ACC112 (cell line): Measurements from ENCODE around the gene DNAH9.

Experiments used
- H2AFZ ChIP-seq: fragments of 200-600 bp; sonication (generic); one replicate; pipeline ENCODE4 v1.6.0; 2017; ENCODE audit warnings: antibody characterized with exemption, low read length; ENCODE audit not compliant: unreplicated experiment
- H3K27ac ChIP-seq: fragments of 200-600 bp; sonication (generic); 2 replicates; pipeline ENCODE4 v1.5.1; 2014; ENCODE audit warnings: low read depth, mild to moderate bottlenecking, antibody characterized with exemption, low read length, moderate library complexity
- H3K27me3 ChIP-seq: fragments of 200-600 bp; sonication (generic); 2 replicates; pipeline ENCODE4 v1.6.1; 2014; ENCODE audit warnings: mild to moderate bottlenecking, antibody characterized with exemption, low read length, moderate library complexity, mixed read lengths; ENCODE audit not compliant: insufficient read depth
- H3K36me3 ChIP-seq: fragments of 200-600 bp; sonication (generic); 2 replicates; pipeline ENCODE4 v1.6.1; 2016; ENCODE audit warnings: mild to moderate bottlenecking, antibody characterized with exemption, low read length, moderate library complexity, mixed read lengths; ENCODE audit not compliant: insufficient read depth
- H3K4me1 ChIP-seq: fragments of 200-600 bp; sonication (generic); one replicate; pipeline ENCODE4 v1.6.1; 2016; ENCODE audit warnings: low read length, mixed read lengths; ENCODE audit not compliant: insufficient read depth, unreplicated experiment, control insufficient read depth
- H3K4me3 ChIP-seq: fragments of 200-600 bp; sonication (generic); 2 replicates; pipeline ENCODE4 v1.5.1; 2014; ENCODE audit warnings: mild to moderate bottlenecking, low read depth, low read length
- H3K79me2 ChIP-seq: fragments of 200-600 bp; sonication (generic); one replicate; pipeline ENCODE4 v1.6.0; 2016; ENCODE audit warnings: low read length; ENCODE audit not compliant: control insufficient read depth, unreplicated experiment, insufficient read depth

The DNAH9 gene

DNA sequence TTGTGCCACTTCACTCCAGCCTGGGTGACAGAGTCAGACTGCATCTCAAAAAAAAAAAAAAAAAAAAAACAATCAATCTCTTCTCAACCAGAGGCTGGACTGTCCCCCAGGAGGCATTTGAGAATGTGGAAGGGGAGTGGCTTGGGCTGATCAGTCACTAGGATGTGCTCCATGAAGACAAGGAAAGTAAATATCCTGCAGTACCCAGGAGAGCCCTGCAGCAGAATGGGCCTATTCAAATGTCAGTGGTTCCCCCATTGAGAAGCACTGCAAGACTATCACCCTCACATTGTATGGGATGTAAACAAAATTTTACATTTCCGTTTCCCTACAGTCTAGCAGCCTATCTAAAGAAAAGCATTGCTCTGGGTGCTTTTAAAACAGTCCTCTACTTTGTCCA, 70.3 kb downstream of the DNAH9 start:
- Histone ChIP-seq H3K79me2 (no peaks in the 10 kb centered on the region), H3K4me1 (no peaks in the 10 kb centered on the region), H3K27ac (no peak overlapping the region), H2AFZ (no peak overlapping the region), H3K4me3 (no peak overlapping the region), H3K27me3 (no peaks in the 10 kb centered on the region), H3K36me3 (no peaks in the 10 kb centered on the region)

DNA sequence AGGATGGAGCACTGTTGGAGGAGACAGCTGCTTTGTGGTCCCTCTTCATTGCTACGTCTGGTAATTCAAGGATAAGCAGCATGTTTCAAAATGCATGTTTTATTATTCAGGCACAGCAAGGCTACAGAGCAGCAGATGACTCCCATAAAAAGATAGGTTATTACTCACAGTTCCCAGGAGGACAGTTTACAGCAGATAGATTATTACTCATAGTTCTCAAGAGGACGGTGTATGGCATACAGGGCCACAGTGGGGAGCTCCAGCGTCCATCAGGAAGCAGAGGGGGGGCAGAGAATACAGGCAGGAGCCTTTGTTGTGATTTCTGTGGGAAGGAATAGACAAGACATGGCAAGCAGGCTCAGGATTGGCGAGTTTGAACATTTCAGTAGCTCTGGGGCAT, 72.9 kb downstream of the DNAH9 start:
- Histone ChIP-seq H3K27ac (no peak overlapping the region), H3K27me3 (no peaks in the 10 kb centered on the region), H3K79me2 (no peaks in the 10 kb centered on the region), H3K4me1 (no peaks in the 10 kb centered on the region), H2AFZ (no peak overlapping the region), H3K36me3 (no peaks in the 10 kb centered on the region), H3K4me3 (no peak overlapping the region)

DNA sequence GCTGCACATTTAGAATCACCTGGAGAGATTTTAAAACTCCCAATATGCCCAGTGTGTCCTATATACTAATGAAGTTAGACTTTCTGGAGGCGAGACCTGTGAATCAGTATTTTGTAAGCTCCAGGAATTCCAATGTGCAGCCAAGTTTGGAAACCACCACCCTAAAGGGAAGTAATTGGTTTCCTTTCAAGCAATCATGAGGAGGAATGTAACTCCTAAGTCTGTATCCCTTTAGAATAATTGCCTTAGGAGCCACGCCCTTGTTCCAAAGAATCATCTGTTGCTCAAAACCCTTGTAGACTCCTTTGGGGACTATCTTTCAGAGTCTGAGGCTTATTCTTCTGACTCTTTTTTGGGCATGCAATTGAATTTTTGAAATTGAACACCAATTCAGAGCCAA, 84.4 kb downstream of the DNAH9 start:
- no peak overlapping the region for H2AFZ ChIP-seq
- no peaks in the 10 kb centered on the region for H3K27me3 ChIP-seq
- no peak overlapping the region for H3K4me3 ChIP-seq
- no peaks in the 10 kb centered on the region for H3K36me3 ChIP-seq
- H3K79me2 ChIP-seq = no peaks in the 10 kb centered on the region
- no peaks in the 10 kb centered on the region for H3K4me1 ChIP-seq
- no peak overlapping the region for H3K27ac ChIP-seq

DNA sequence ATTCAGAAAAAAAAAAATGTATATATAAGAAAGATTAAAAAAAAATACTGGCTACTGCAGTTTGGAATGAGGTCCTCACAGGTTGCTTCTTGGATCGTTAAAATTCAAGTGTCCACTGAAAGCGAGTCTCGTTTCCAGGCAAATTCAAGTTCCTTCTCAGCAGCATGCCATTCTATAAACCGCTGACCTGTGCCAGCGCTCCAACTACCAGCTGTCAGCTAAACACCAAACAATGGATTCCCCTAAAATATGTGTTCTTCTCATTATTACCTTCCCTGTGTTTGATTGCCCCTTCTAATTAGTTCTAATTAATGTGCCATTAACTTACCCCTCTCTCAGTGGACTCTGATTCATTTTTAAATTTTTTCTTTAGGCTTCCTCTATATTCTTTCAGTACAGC, 92.4 kb downstream of the DNAH9 start:
- Histone ChIP-seq H3K4me3 (no peak overlapping the region), H3K27ac (no peak overlapping the region), H3K4me1 (no peaks in the 10 kb centered on the region), H3K36me3 (no peaks in the 10 kb centered on the region), H2AFZ (no peak overlapping the region), H3K27me3 (no peaks in the 10 kb centered on the region), H3K79me2 (no peaks in the 10 kb centered on the region)

DNA sequence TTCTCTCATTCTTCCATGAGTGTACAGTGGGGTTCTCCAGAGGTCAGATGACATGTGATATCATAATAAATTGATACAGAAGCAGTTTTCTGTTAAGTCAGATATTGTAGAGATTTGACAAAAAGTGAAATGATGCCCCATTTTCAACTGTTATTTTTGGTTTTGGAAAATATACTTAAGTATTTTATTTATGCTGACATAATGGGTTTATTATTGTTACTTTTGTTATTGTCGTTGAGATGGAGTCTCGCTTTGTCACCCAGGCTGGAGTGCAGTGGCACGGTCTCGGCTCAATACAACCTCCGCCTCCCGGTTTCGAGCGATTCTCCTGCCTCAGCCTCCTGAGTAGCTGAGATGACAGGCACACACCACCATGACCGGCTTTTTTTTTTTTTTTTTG, 94.4 kb downstream of the DNAH9 start:
- H2AFZ ChIP-seq = no peak overlapping the region
- H3K79me2 ChIP-seq = no peaks in the 10 kb centered on the region
- no peaks in the 10 kb centered on the region for H3K36me3 ChIP-seq
- H3K27ac ChIP-seq = no peak overlapping the region
- H3K27me3 ChIP-seq = no peaks in the 10 kb centered on the region
- H3K4me1 ChIP-seq = no peaks in the 10 kb centered on the region
- no peak overlapping the region for H3K4me3 ChIP-seq

DNA sequence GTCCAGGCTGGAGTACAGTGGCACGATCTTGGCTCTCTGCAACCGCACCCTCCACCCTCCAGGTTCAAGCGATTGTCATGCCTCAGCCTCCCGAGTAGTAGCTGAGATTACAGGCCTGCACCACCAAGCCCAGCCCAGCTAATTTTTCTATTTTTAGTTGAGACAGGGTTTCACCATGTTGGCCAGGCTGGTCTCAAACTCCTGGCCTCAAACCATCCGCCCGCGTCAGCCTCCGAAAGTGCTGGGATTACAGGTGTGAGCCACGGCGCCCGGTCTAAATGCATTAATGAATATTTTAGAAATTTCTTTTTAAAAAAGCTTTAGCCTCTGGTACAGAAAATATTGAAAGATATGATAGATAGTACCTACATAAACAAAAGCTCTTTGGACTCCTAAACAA, 95.0 kb downstream of the DNAH9 start:
- H3K4me1 ChIP-seq = no peaks in the 10 kb centered on the region
- H3K27me3 ChIP-seq = no peaks in the 10 kb centered on the region
- no peak overlapping the region for H3K4me3 ChIP-seq
- no peaks in the 10 kb centered on the region for H3K79me2 ChIP-seq
- H2AFZ ChIP-seq = no peak overlapping the region
- no peaks in the 10 kb centered on the region for H3K36me3 ChIP-seq
- no peak overlapping the region for H3K27ac ChIP-seq

DNA sequence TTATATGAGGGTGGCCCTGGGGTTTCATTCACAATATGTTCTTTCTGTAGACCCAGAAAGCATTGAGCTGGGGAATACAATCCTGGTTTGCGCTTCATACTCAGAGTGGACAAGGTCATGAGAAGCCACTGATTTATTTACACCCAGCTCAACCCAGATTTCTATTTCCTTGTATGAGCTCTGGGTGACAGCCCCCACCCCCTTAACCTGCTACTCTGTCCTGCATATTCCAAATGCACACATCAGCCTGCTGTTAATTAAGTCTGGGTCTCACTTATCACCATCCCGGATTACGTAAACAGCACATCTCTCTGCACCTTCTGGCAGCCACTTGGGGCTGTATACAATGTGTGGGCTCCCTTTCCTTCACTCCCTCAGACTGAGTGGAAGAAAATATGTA, 102.4 kb downstream of the DNAH9 start:
- Histone ChIP-seq H3K79me2 (no peaks in the 10 kb centered on the region), H3K27me3 (no peaks in the 10 kb centered on the region), H3K4me1 (no peaks in the 10 kb centered on the region), H3K27ac (no peak overlapping the region), H3K4me3 (no peak overlapping the region), H3K36me3 (no peaks in the 10 kb centered on the region), H2AFZ (no peak overlapping the region)

DNA sequence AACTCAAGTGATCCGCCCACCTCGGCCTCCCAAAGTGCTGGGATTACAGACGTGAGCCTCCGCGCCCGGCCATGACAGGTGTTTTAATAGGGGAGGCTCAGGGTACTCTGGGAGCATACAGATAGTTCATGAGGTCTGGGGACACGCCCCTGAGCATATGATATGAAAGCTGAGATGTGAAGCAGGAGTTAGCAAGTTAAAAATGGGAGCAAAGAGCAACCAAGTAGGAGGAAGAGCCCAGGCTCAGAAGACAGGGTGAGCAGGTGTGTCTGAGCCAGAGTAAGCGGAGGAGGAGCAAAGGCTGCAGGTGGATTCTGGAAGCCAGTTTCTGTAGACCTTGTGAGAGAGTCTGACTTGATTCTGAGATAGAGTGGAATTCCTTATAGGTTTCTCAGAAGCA, 103.6 kb downstream of the DNAH9 start:
- H3K27me3 ChIP-seq = no peaks in the 10 kb centered on the region
- H3K27ac ChIP-seq = no peak overlapping the region
- no peaks in the 10 kb centered on the region for H3K79me2 ChIP-seq
- H3K4me3 ChIP-seq = no peak overlapping the region
- H2AFZ ChIP-seq = no peak overlapping the region
- H3K36me3 ChIP-seq = no peaks in the 10 kb centered on the region
- H3K4me1 ChIP-seq = no peaks in the 10 kb centered on the region

DNA sequence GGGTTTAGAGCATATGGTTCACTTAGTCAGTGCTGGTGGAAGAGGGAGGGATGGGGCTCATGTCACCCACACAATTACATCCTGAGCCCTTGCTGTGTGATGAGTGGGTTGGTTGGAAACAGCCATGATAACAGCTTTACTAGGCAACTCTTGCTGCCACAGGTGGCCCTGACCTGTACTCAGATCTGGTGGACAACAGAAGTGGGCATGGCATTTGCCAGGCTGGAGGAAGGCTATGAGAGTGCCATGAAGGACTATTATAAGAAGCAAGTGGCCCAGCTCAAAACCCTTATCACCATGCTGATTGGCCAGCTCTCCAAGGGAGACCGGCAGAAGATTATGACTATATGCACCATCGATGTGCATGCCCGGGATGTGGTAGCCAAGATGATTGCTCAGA, 105.8 kb downstream of the DNAH9 start:
- Histone ChIP-seq H3K4me1 (no peaks in the 10 kb centered on the region), H2AFZ (no peak overlapping the region), H3K27me3 (no peaks in the 10 kb centered on the region), H3K27ac (no peak overlapping the region), H3K79me2 (no peaks in the 10 kb centered on the region), H3K36me3 (no peaks in the 10 kb centered on the region), H3K4me3 (no peak overlapping the region)

DNA sequence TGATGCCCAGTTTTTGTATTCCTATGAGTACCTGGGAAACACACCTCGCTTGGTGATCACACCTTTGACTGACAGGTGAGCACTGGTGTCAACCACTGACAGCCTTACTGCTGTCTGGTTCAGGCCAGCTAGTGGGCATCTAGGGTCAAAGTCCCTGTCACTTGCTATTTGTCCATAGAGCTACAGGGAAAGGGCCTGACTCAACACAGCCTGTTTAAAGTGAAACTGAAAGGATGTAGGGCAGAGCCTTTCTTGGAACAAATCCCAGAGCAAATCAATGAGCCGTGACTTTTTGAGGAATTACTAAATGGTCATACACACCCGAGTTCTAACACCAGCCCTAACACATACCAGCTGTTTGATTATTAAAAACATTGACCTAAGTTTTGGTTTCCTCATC, 106.8 kb downstream of the DNAH9 start:
- no peaks in the 10 kb centered on the region for H3K36me3 ChIP-seq
- no peak overlapping the region for H2AFZ ChIP-seq
- no peaks in the 10 kb centered on the region for H3K27me3 ChIP-seq
- no peaks in the 10 kb centered on the region for H3K79me2 ChIP-seq
- H3K4me3 ChIP-seq = peak overlapping the region; percentile 32; the same call in 1 of the 2 replicates
- no peaks in the 10 kb centered on the region for H3K4me1 ChIP-seq
- H3K27ac ChIP-seq = no peak overlapping the region

DNA sequence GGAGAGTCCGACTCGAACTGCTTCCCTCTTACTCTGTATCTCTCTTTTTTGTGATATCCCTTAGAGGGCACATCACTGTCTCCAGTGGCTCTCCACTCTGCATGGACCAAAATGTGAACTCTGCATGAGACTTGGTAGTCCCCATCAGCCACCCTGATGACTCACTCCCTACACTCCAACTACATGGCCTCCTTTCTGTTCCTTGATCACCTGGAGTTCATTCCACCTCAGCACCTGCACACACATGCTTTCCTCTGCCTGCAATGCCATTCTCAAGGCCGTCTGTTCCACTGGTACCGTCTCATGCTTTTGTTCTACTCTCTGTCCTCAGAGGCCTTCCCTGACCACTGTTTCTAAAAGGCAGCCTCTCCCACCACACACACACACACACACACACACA, 109.3 kb downstream of the DNAH9 start:
- H3K36me3 ChIP-seq = no peaks in the 10 kb centered on the region
- H3K79me2 ChIP-seq = no peaks in the 10 kb centered on the region
- no peak overlapping the region for H2AFZ ChIP-seq
- H3K4me1 ChIP-seq = no peaks in the 10 kb centered on the region
- no peaks in the 10 kb centered on the region for H3K27me3 ChIP-seq
- H3K27ac ChIP-seq = no peak overlapping the region
- H3K4me3 ChIP-seq = no peak overlapping the region

DNA sequence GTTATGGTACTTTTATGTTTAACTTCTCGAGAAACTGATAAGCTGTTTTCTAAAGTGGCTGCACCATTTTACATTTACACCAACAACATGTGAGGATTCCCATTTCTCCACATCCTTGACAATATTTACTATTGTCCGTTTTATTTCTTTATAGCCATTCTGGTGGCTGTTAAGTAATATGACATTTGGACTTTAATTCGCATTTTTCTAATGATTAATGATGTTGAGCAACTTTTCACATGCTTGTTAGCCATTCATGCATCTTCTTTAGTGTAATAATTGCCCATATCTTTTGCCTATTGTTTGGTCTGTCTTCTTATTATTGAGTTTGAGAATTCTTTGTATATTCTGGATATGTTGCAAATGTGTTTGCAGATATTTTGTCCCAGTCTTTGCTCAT, 114.2 kb downstream of the DNAH9 start:
- Histone ChIP-seq H3K36me3 (no peaks in the 10 kb centered on the region), H3K27me3 (no peaks in the 10 kb centered on the region), H2AFZ (no peak overlapping the region), H3K79me2 (no peaks in the 10 kb centered on the region), H3K4me3 (no peak overlapping the region), H3K4me1 (no peaks in the 10 kb centered on the region), H3K27ac (no peak overlapping the region)
